Keratinocyte (primary cell): Measurements from ENCODE around the gene SLC1A2. TPM values are rescaled to one million over a fixed set of nuclear protein-coding genes. Genes with fewer than 3 reads are reported as not detected.

Experiments
- DNase-seq: peaks from one replicate; pipeline ENCODE4 v3.0.0-alpha.2; 2011; ENCODE audit warnings: low read depth, missing footprints, low spot score
- FAIRE-seq: peaks from 2 replicates; lab custom pipeline; 2011; peaks lifted over from hg19 to GRCh38; lab: Jason Lieb, UNC
- H2AFZ ChIP-seq: 2 replicates; pipeline ENCODE4 v1.6.0; 2012; ENCODE audit warnings: low read length, control low read depth, inconsistent platforms; ENCODE audit not compliant: control insufficient read depth
- H3K27ac ChIP-seq: 2 replicates; pipeline ENCODE4 v1.5.1; 2011; ENCODE audit warnings: low read length; ENCODE audit not compliant: control insufficient read depth, insufficient read depth
- H3K27me3 ChIP-seq: 3 replicates; pipeline ENCODE4 v1.6.0; 2011; ENCODE audit warnings: low read length; ENCODE audit not compliant: control insufficient read depth, insufficient read depth; ENCODE audit errors: extremely low read depth
- H3K36me3 ChIP-seq, 2 experiments: 2 replicates in 1 of 2; 3 replicates in 1 of 2; pipeline ENCODE4 v1.5.1; 2011; ENCODE audit warnings: low read length in 2 of 2, mild to moderate bottlenecking in 1 of 2; ENCODE audit not compliant: control insufficient read depth in 2 of 2, insufficient read depth in 2 of 2; ENCODE audit errors: extremely low read depth in 1 of 2
- H3K4me1 ChIP-seq: 3 replicates; pipeline ENCODE4 v1.5.1; 2011; ENCODE audit warnings: low read length; ENCODE audit not compliant: control insufficient read depth, insufficient read depth; ENCODE audit errors: extremely low read depth
- H3K4me2 ChIP-seq: 3 replicates; pipeline ENCODE4 v1.6.0; 2011; ENCODE audit warnings: low read depth, low read length; ENCODE audit not compliant: control insufficient read depth, insufficient read depth; ENCODE audit errors: extremely low read depth
- H3K4me3 ChIP-seq, 3 experiments: fragments of 200-600 bp in 1 of 3; sonication (generic) in 1 of 3; 2 replicates in 2 of 3; 3 replicates in 1 of 3; pipeline ENCODE4 v1.5.1; 2011 to 2016; ENCODE audit warnings: low read length in 3 of 3, mild to moderate bottlenecking in 3 of 3, control low read depth in 2 of 3, inconsistent platforms in 1 of 3, low read depth in 1 of 3, mixed read lengths in 1 of 3, mixed run types in 1 of 3, moderate library complexity in 1 of 3; ENCODE audit not compliant: control insufficient read depth in 2 of 3, insufficient read depth in 2 of 3; ENCODE audit errors: extremely low read depth in 1 of 3
- H3K79me2 ChIP-seq: 2 replicates; pipeline ENCODE4 v1.6.0; 2012; ENCODE audit warnings: low read length; ENCODE audit not compliant: control insufficient read depth, insufficient read depth
- H3K9ac ChIP-seq: 3 replicates; pipeline ENCODE4 v1.6.0; 2011; ENCODE audit warnings: low read length; ENCODE audit not compliant: control insufficient read depth, insufficient read depth; ENCODE audit errors: extremely low read depth
- H3K9me1 ChIP-seq: 3 replicates; pipeline ENCODE4 v1.6.0; 2011; ENCODE audit warnings: low read length; ENCODE audit not compliant: control insufficient read depth, insufficient read depth; ENCODE audit errors: extremely low read depth
- H3K9me3 ChIP-seq: 2 replicates; pipeline ENCODE4 v1.5.1; 2012; ENCODE audit warnings: low read depth, low read length; ENCODE audit not compliant: control insufficient read depth
- H4K20me1 ChIP-seq: 3 replicates; pipeline ENCODE4 v1.6.0; 2011; ENCODE audit warnings: low read length; ENCODE audit not compliant: control insufficient read depth, insufficient read depth; ENCODE audit errors: extremely low read depth
- CTCF ChIP-seq, 3 experiments: IDR thresholded peaks in 1 of 3; conservative IDR thresholded peaks in 1 of 3; optimal IDR thresholded peaks in 1 of 3; 2 replicates in 2 of 3; 3 replicates in 1 of 3; pipeline versions ENCODE3 to v1.5.1; 2011; ENCODE audit warnings: low read length in 3 of 3, mild to moderate bottlenecking in 3 of 3, moderate library complexity in 2 of 3, control low read depth in 1 of 3, inconsistent platforms in 1 of 3; ENCODE audit not compliant: insufficient read depth in 2 of 3; ENCODE audit errors: extremely low read depth in 1 of 3
- EZH2 ChIP-seq: IDR thresholded peaks from one replicate; pipeline ENCODE4 v1.6.1; 2012; ENCODE audit warnings: inconsistent platforms, mild to moderate bottlenecking, low read length, moderate library complexity
- dilution Hi-C: fragments of 300-500 bp; cut with MboI; formaldehyde crosslinking; loops from one replicate; pipeline ENCODE4 v1.7.0; 2020; ENCODE audit warnings: low sequenced_read_pairs; ENCODE audit not compliant: extremely low pct_ligation_motif_present
- polyA plus RNA-seq, 5 experiments: library from polyadenylated mRNA; depleted of rRNA in 3 of 5; stranded (reverse) in 3 of 5; stranded (forward) in 1 of 5; unstranded in 1 of 5; fragments of >200 nt; gene quantifications; 1 replicate in 1 of 5; 2 replicates in 3 of 5; 3 replicates in 1 of 5; pipeline versions ENCODE4 v1.2.1 to v1.2.3, GENCODE V29; 2011 to 2012; ENCODE audit warnings: missing spikeins in 2 of 5, low read depth in 1 of 5, low replicate concordance in 1 of 5

The SLC1A2 gene
- polyA plus RNA-seq, 1 donor (not counting 4 experiments of a cell fraction or from before 2014, with no cell fraction given): under 0.01 TPM

GRCh38 chr11:35394941-35395340, 24.4 kb downstream of the SLC1A2 start:
- Histone ChIP-seq H3K9me1 (no peaks in the 10 kb centered on the region), H3K4me1 (peaks cover 15% of the 10 kb centered on the region), H3K36me3 (no peaks in the 10 kb centered on the region), H3K4me2 (no peak overlapping the region), H3K27ac (no peak overlapping the region), H3K27me3 (peaks cover 30% of the 10 kb centered on the region), H3K9me3 (no peaks in the 10 kb centered on the region), H3K79me2 (no peaks in the 10 kb centered on the region), H3K9ac (no peak overlapping the region), H3K4me3 (no peak overlapping the region), H2AFZ (no peak overlapping the region), H4K20me1 (no peaks in the 10 kb centered on the region)
- FAIRE-seq: no peak
- TF ChIP-seq EZH2: no peak
- no peak for TF ChIP-seq CTCF (optimal IDR thresholded peaks at IDR 0.05 in 1 of 3, IDR thresholded peaks at IDR 0.05 in 1 of 3, conservative IDR thresholded peaks at IDR 0.05 in 1 of 3; ENCODE audit: extremely low read depth in 1 of 3, insufficient read depth in 2 of 3, low read length in 3 of 3)
- dilution Hi-C loops: no loop called here
- no peak for DNase-seq

- Histone ChIP-seq H3K9me1 (no peaks in the 10 kb centered on the region), H3K27me3 (peaks cover 27% of the 10 kb centered on the region), H3K4me2 (no peak overlapping the region), H3K9ac (no peak overlapping the region), H3K27ac (no peak overlapping the region), H3K4me1 (peaks cover 15% of the 10 kb centered on the region), H3K36me3 (no peaks in the 10 kb centered on the region), H3K9me3 (no peaks in the 10 kb centered on the region), H3K79me2 (no peaks in the 10 kb centered on the region), H2AFZ (no peak overlapping the region), H4K20me1 (no peaks in the 10 kb centered on the region), H3K4me3 (no peak overlapping the region)
- DNase-seq: no peak
- FAIRE-seq: no peak
- dilution Hi-C loops: no loop called here
- TF ChIP-seq EZH2: no peak
- TF ChIP-seq CTCF (optimal IDR thresholded peaks at IDR 0.05 in 1 of 3, IDR thresholded peaks at IDR 0.05 in 1 of 3, conservative IDR thresholded peaks at IDR 0.05 in 1 of 3; ENCODE audit: extremely low read depth in 1 of 3, insufficient read depth in 2 of 3, low read length in 3 of 3): no peak
These were observed 26.3 kb downstream of the SLC1A2 start for GRCh38 chr11:35393098-35393497.
